CD4-positive, alpha-beta T cell treated with Interleukin-10 for 1 hour (primary cell): ENCODE measurements around the gene SIGLEC6.

Experiments used
- DNase-seq: peaks from one replicate; pipeline ENCODE4 v3.0.0-alpha.2; 2020

The SIGLEC6 gene

DNA sequence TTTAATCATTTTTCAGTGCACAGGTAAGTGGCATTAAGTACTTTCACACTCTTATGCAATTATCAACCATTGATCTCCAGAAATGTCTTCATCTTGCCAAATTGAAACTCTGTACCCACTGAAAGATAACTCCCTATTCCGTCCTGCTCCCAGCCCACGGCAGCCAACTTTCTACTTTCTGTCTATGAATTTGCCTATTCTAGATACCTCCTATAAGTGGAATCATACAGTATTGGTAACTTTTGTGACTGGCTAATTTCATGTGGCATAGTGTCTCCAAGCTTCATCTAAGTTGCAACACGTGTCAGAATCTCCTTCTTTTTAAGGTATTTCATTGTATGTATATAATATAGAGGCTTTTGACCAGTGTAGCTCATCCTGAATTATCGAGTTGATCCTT lies 58.9 kb downstream of the SIGLEC6 start:
- no peak for DNase-seq

GRCh38 chr19:51471527-51471926 lies 59.9 kb downstream of the SIGLEC6 start:
- DNase-seq, result no peak

DNA sequence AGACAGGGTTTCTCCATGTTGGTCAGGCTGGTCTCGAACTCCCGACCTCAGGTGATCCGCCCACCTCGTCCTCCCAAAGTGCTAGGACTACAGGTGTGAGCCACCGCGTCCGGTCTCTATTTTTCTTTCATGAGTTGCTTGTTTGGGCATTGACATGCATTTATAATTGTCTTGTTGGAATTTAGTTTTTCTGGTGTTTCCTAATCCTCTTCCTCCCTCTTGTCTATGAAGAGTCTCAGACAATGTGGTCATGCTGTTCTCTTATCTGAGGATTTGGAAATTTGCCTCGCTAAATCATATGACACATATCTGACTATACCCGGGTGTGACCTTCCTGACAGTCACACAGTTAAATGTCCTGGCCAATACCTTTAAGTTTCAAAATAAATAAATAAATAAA lies 60.5 kb downstream of the SIGLEC6 start:
- no peak for DNase-seq

GRCh38 chr19:51469629-51470028 lies 61.8 kb downstream of the SIGLEC6 start:
- no peak for DNase-seq

DNA sequence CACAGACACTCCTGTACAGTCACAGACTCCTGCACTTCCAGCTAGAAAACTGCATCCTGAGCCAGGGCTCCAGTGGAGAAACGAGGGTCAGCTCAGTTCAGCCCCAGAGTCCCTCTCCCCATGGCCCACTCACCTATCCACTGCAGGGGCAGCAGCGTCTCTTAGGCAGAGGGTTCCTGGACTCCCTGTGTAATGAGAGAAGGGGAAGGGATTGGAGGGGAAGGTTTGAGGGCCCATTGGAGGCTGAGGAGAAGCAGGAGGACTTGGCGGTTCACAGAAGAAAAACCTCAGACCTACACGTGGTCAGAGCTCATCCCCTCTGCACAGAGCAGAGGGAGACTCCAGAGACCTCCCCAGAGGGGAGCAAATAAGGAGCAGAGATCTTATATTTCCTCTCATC lies 62.3 kb downstream of the SIGLEC6 start:
- no peak for DNase-seq

DNA sequence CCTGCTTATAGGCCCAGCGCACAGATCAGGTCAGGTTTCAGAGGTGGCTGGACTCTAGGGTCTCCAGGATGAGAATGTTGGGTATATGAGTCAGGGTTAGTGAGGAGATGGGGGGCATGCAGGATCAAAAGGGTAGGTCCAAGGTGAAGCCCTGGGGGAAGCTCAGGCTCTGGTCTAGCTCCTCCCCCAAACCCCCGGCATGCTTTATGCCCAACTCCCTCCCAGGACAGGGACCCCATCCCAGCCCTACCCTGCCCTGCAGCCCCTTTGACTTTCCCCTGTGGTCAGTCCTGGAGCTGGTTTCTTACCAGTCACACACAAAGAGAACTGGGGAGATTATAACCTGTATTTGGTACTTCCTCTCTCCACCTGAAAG lies 62.9 kb downstream of the SIGLEC6 start:
- no peak for DNase-seq

- no peak for DNase-seq
Measured at GRCh38 chr19:51467864-51468544, 63.5 kb downstream of the SIGLEC6 start.
